Dermis blood vessel endothelial cell (primary cell): ENCODE results near the gene MYEOV. TPM values are rescaled to one million over a fixed set of nuclear protein-coding genes. Genes with fewer than 3 reads are reported as not detected.

Experiments
- DNase-seq: peaks from one replicate; pipeline ENCODE4 v3.0.0; 2010
- total RNA-seq: library from RNA; depleted of rRNA; stranded (reverse); fragments of >200 nt; gene quantifications from 2 replicates; pipeline ENCODE4 v1.2.3, GENCODE V29; 2014

Gene MYEOV
- total RNA-seq, 1 donor from 2014 or later: not detected

DNA sequence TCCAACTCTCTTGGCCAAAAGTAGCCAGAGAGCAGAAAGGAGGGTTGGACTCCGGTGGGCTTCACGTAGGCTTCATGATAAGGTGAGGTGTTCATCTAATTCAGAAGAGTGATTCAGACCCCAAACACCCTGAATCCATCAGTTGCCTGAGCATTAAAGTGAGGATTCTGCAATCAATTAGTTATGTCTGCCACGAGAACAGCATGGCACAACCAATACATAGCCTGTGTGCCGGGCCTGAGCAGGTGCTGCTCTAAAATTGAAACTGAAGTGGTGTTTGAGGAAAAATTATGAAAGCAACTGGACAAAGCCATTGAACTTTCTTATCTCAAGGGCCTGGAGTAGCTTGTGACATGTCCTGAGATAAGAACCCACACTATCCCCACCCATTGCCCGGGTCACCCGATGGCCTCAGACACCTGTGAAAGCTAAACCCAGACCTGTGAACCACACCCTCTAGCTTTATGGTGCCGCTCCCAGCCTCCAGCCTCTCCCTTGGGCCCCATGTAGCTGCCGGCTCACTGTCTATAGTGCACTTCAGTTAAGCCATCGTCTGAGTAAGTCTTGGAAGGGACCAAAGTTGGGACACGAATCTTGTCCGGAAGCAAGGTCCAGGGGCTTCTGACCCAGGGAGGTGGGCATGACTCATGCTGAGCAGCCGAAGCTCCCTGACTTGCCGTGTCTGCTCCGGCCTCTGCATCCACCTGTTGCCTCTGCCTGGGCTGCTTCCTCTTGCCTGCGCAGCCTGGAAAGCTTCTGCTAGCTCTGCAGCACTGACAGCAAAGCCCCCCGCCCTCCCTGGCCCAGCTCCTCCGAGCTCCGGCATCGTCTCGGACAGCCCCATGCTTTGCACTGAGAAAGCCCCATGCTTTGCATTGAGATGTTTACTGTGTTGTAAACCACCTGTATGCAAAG is 5.7 kb upstream of the MYEOV start:
- DNase-seq: no peak

- no peak for DNase-seq
Measured at GRCh38 chr11:69288883-69289242, 5.1 kb upstream of the MYEOV start.

DNA sequence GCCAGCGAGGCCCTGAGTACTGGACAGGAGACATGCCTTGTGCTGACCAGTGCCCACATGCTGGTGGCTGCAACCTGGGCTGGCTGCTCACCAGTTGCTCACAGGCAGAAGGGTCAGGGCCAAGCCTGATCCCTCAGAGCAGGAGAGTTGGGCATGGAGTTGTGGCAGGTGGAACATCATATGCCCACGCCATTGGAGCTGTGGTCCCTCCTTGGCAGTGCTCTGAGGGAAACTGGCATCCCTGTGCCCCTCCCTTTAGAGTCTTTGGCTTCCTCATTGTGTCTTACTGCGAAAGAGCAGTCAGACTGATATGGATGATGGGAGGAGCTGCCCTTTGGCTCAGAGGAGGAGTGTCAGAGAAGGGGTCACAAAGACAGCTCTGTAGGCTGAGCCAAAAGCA is 3.1 kb upstream of the MYEOV start:
- DNase-seq: no peak

DNA sequence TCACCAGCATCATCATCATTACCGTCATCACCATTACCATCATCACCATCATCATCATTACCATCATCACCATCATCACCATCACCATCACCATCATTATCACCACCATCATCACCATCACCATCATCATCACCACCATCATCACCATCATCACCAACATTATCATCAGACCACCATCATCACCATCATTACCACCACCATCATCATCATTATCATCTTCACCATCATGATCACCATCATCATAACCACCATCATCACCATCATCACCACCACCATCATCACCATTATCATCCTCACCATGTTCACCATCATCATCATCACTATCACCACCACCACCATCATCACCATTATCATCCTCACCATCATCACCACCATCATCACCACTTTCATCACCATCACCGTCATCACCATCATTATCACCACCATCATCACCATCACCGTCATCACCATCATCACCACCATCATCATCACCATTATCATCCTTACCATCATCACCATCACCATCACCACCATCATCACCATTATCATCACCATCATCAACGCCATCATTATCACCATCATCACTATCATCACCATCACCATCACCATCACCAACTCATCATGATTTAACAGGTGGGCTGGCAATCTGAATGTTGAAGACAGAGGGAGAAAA is 2.4 kb upstream of the MYEOV start:
- DNase-seq: no peak

GRCh38 chr11:69292221-69292648 is 1.7 kb upstream of the MYEOV start:
- DNase-seq: peak; percentile 68

DNA sequence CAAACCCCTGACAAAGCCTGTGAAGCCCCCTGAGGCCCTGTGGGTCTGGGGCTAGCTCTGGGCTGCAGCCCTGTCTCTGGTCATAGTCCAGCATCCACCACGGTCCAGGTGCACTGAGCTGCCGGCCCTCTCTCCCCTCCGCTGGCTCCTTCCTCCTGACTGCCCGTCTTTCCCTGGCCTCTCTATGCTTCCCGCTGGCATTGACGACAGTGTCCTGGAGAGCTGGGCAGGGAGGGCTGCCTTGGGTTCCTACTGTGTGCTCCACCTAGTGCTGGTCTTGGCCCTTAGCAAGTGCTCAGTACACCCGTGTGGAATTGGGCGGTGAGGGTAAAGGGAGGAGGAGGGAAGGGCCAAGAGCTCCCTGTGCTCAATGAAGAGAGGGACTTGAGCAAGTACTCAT is 868 bp upstream of the MYEOV start:
- no peak for DNase-seq

- DNase-seq: no peak
Measured at GRCh38 chr11:69294571-69295078, 670 bp downstream of the MYEOV start.

DNA sequence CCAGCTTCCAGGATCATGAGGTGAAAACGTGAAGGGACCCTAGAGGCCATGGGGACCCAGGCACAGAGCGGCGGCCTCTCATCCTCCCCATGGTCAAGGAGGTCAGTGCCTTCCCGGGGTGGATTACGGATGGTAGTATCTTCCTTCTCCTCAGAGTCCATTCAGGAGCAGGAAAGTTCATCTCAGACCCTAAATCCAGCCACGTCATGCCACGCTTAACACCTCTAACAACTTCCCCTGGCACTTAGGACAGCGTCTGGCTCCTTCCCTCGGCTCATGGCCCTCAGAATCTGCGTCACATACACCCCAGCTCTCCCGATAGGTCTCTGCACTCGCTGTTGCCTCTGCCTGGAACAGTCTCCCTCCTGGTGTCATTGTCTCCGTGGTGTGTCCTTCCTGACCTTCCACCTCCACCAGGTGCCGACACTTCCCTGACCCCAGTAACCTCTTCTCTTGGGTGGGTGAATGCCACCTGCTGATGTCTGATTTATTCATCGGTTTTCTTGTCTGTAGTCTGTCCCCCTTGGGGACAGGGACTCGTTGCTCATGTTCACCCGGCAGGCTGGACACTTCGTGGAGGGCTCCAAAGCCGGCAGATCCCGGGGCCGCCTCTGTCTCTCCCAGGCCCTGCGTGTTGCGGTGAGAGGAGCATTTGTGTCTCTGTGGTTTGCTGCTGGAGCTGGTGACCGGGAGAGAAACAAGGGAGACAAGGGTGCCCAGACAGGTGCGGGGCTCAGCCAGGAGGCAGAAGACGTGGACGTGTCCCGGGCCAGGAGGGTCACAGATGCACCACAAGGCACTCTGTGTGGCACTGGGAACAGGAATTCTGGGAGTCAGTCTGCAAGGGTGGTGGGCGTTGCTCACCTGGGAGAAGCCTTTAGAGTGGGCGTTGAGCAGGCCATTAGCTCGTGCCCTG is 1.4 kb downstream of the MYEOV start:
- no peak for DNase-seq

- DNase-seq: no peak
Measured at GRCh38 chr11:69295995-69296889, 2.3 kb downstream of the MYEOV start.

- peak; percentile 98 for DNase-seq
Measured at GRCh38 chr11:69296890-69297786, 3.2 kb downstream of the MYEOV start.

GRCh38 chr11:69297787-69298266 is 3.9 kb downstream of the MYEOV start:
- peak; percentile 74 for DNase-seq

DNA sequence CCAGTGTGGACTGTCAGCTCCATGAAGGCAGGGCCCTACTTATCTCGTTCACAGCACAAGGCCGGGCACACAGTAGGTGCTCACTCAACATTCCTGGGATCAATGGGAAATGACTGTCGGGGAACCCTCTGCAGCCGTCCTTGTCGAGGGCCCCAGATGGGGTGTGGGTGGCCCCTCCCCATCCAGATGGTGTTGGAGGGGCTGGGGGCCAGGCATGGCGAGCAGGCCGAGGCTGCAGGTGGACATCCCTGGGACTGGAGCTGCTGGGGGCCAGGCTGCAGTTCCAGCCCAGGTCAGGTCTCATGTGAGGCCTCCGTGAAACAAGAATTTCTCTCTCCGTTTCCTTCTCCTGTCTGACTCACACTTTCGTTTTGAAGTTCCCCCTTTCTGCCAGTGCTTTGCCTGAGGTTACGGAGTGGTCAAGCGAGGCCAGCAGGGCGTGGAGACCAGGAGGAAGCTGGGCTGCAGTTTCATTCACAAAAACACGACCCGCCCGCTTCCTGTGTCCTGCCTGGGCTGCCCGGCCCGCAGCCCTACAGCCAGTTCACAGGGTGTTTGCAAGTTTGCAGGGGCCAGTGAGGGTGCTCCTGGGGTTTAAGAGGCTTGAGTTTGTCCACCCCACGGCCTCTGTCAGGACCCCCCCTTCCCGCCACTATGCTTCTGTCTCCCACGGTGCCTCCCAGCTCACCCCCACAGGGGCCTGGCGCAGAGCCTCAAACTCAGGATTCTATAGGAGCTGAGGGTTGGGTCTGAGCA is 4.5 kb downstream of the MYEOV start:
- DNase-seq: peak; percentile 85

GRCh38 chr11:69299023-69299461 is 5.1 kb downstream of the MYEOV start:
- DNase-seq: no peak

DNA sequence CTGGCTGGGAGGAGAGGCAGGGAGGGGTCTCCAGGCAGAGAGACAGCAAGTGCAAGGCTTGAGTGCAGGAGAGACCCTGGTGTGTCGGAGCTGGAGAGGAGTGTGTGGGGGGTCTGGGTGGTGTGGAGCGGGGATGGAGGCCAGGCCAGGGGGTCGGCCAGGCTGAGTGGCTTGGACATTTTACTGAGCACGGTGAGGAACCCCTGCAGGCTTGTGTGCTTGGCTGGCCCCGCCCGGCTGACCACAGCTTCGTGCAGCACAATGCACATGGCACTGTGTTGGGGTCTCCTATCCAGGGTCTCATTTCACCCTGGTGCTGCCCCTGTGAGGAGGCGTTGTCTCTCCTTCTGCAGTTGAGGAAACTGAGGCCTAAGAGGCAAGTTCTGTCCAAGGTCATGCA is 5.6 kb downstream of the MYEOV start:
- DNase-seq: no peak

DNA sequence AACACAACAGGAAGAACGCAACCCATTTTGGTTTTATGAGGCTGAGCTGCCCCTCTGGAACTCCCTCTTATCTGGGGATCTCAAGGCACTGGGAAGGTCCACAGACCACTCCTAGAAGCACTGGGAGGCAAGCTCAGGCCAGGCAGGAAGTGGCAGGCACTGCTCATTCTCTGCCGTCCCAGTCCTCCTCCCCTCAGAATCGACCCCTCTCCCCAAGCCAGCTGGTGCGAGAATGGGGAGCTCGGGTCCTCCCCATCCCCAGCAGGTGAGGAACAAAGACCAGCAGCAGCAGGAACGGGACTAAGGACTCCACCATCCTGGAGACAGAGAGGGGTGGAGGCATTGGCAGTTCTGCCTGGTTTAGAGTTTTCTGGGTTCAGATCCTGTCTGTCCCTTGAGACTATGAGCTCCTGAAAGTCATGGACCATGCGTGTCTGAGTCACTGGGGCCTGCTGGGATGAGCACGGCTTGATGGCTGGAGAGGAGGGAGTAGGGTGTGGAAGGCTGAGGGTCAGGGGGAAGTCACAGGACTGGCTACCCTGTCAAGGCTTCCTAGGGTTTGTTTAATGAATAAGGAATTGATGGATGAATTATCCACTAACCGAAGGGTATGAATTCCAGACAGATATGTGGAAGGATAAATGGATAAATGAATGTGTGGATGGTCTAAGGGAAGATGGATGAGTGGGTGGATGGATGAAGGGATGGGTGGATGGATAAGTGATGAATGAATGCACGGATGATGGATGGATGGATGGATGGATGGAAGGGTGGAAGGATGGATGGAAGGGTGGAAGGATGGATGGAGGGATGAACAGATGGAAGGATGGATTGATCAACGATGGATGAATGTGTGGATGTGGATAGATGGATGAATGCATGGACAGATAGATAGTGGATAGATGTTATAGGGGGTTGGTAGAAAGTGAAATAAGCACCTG is 6.4 kb downstream of the MYEOV start:
- no peak for DNase-seq

DNA sequence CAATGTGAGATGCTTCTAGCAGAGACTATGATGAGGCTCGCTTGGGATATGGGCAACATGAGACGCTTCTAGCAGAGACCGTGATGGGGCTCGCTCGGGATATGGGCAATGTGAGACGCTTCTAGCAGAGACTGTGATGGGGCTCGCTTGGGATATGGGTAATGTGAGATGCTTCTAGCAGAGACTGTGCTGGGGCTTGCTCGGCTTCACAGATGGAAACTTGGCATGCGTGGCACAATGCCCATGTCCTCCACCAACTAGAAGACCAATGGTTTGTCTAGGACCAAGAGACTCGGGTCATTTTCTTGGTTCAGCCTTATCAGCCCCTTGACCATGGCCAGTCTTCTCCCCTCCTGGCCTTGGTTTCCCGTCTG is 7.1 kb downstream of the MYEOV start:
- DNase-seq: no peak

DNA sequence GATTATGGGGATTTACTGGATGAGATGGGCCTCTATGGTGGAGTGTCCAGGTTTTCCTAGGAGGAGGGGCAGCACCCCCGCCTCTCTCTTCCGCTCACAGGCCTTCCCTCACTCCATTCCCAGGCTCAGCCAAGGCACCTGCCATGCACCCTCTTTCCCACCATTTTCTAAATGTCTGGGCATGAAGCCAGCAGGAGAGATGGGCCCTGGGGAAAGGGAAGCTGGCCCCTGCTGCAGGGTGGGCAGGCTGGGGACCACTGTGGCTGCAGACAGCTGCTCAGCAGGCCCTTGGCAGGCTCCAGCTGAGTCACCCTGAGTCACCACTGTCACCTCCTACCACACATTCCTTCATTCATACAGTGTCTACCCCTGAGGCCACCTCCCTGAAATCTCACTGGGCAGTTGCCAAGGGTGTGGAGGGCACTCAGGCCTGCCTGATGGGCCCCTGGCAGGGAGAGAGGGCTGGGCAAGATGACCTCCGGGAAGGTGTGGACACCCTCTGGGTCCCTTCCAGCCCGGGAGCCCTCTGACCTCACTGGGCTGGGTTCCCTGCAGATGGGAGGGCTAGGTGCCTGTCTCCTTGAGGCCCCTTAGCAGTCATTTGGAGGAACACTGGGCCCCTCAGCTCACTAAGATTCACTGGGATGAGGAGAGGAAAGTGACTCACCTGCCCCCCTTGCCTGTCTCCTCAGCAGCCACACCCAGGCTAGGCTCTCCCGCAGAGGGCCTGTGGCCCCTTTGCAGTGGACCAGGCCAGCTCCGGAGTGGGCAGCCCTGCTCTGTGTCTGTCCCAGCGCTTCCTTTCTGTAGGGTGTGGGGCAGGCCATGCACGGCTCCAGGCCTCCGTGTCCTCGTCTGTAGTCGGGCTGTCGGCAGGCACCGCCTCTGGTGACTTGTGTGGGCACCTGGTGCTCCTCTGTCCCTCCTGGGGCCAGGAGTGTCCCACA is 7.8 kb downstream of the MYEOV start:
- peak; percentile 56 for DNase-seq
